ENCODE results near the gene SUSD6.

DNA sequence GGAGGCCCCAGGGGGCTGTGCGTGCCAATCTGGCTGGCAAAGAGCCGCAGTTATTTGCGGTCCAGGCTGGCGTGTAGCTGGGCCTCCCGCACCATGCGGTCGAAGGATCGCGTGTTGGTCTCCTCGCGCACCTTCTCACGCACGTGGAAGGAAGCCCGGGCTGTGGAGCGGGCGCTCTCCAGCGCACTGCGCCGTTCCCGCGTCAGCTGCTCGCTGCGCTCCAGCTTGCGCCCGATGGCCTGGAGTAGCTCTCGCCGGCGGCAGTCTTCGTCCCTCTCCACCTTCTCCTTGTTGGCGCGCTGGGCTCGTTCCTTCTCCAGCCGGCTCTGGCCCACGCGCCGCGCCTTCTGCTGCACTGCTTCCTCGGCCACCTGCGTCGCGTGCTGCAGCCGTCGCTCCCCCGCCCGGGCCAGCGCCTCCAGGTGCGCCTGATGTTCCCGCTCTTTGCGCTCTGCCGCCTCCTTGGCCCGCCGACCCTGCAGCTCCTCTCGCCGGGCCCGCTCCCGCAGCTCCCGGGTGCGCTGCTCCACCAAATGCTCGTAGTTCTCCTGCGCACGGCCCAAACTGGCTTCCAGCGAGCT lies 39.9 kb upstream of the SUSD6 start:
- TF ChIP-seq POLR2A (IDR thresholded peaks at IDR 0.05), result no peak
- TF ChIP-seq, protein P1, sequence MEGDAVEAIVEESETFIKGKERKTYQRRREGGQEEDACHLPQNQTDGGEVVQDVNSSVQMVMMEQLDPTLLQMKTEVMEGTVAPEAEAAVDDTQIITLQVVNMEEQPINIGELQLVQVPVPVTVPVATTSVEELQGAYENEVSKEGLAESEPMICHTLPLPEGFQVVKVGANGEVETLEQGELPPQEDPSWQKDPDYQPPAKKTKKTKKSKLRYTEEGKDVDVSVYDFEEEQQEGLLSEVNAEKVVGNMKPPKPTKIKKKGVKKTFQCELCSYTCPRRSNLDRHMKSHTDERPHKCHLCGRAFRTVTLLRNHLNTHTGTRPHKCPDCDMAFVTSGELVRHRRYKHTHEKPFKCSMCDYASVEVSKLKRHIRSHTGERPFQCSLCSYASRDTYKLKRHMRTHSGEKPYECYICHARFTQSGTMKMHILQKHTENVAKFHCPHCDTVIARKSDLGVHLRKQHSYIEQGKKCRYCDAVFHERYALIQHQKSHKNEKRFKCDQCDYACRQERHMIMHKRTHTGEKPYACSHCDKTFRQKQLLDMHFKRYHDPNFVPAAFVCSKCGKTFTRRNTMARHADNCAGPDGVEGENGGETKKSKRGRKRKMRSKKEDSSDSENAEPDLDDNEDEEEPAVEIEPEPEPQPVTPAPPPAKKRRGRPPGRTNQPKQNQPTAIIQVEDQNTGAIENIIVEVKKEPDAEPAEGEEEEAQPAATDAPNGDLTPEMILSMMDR (IDR thresholded peaks at IDR 0.05 in 4 of 5, conservative IDR thresholded peaks at IDR 0.05 in 1 of 5), result no peak
